HepG2 (cell line): ENCODE results near the gene RGS7. TPM values are rescaled to one million over a fixed set of nuclear protein-coding genes. Genes with fewer than 3 reads are reported as not detected.

ENCODE experiments used
- ATAC-seq: fragments of 200-7000 bp; cut with Tn5 transposase; 3 replicates; pipeline ENCODE4 v1.9.1; 2020; ENCODE audit warnings: mild to moderate bottlenecking, moderate library complexity
- BruUV-seq: library from RNA; stranded (reverse); fragments of 400-500 nt; replicated peaks from 2 replicates; lab custom pipeline; 2021; lab: Mats Ljungman, UMichigan
- CTCF ChIA-PET: fragments of 300-600 bp; formaldehyde crosslinking; extraction: SDS; loops from one replicate; lab custom pipeline; 2021; ENCODE audit warnings: low total read pairs, inconsistent platforms, low intra/inter-chr PET ratio; lab: Yijun Ruan, JAX
- POLR2A ChIA-PET: fragments of 350-600 bp; sonication (Branson Sonifier 250); formaldehyde crosslinking; loops from one replicate; lab custom pipeline; 2020; ENCODE audit warnings: antibody characterized with exemption, inconsistent platforms; lab: Yijun Ruan, JAX
- DNase-seq: peaks from one replicate; pipeline ENCODE4 v3.0.0-alpha.2; 2015; ENCODE audit warnings: low spot score
- FAIRE-seq: peaks from 3 replicates; lab custom pipeline; 2011; peaks lifted over from hg19 to GRCh38; lab: Jason Lieb, UNC
- H2AFZ ChIP-seq: one replicate; pipeline ENCODE4 v1.6.1; 2011; ENCODE audit warnings: low read length, inconsistent platforms
- H3K27ac ChIP-seq: fragments of 300-600 bp; 3 replicates; pipeline ENCODE4 v1.8.0; 2011; ENCODE audit warnings: mixed run types, mild to moderate bottlenecking, mixed read lengths, low read length, inconsistent platforms; ENCODE audit not compliant: insufficient read depth; ENCODE audit errors: extremely low read length
- H3K27me3 ChIP-seq, 2 experiments: fragments of 200-600 bp in 1 of 2; 2 replicates in 1 of 2; 3 replicates in 1 of 2; pipeline versions ENCODE4 v1.6.0 to v1.8.0; 2011; ENCODE audit warnings: low read length in 2 of 2, mild to moderate bottlenecking in 2 of 2, moderate library complexity in 2 of 2, inconsistent platforms in 1 of 2; ENCODE audit not compliant: insufficient read depth in 2 of 2, control insufficient read depth in 1 of 2
- H3K36me3 ChIP-seq, 2 experiments: fragments of 200-600 bp in 1 of 2; replicated peaks in 1 of 2; 2 replicates in 1 of 2; 3 replicates in 1 of 2; pipeline versions ENCODE4 v1.5.1 to v1.8.0; 2011; ENCODE audit warnings: low read length in 2 of 2, inconsistent platforms in 1 of 2; ENCODE audit not compliant: insufficient read depth in 2 of 2, control insufficient read depth in 1 of 2
- H3K4me1 ChIP-seq: 2 replicates; pipeline ENCODE4 v1.5.1; 2012; ENCODE audit warnings: low read length, inconsistent platforms; ENCODE audit not compliant: insufficient read depth
- H3K4me2 ChIP-seq: 2 replicates; pipeline ENCODE4 v1.6.0; 2011; ENCODE audit warnings: low read depth, low read length, inconsistent platforms
- H3K4me3 ChIP-seq, 3 experiments: fragments of 200-600 bp in 1 of 3; sonication (generic), shearing (Covaris generic) in 1 of 3; replicated peaks in 1 of 3; 2 replicates each; pipeline ENCODE4 v1.5.1; 2011 to 2016; ENCODE audit warnings: low read length in 3 of 3, inconsistent platforms in 2 of 3, low read depth in 2 of 3, mild to moderate bottlenecking in 2 of 3, control low read depth in 1 of 3, mixed read lengths in 1 of 3; ENCODE audit not compliant: insufficient read depth in 1 of 3
- H3K79me2 ChIP-seq: one replicate; pipeline ENCODE4 v1.6.1; 2011; ENCODE audit warnings: low read length, inconsistent platforms; ENCODE audit not compliant: insufficient read depth
- H3K9ac ChIP-seq: 2 replicates; pipeline ENCODE4 v1.6.0; 2011; ENCODE audit warnings: mild to moderate bottlenecking, low read depth, low read length, inconsistent platforms; ENCODE audit not compliant: insufficient read depth
- H3K9me3 ChIP-seq: 2 replicates; pipeline ENCODE4 v1.5.1; 2012; ENCODE audit warnings: mild to moderate bottlenecking, low read length
- H4K20me1 ChIP-seq: 2 replicates; pipeline ENCODE4 v1.6.0; 2011; ENCODE audit warnings: inconsistent platforms, mild to moderate bottlenecking, low read length, moderate library complexity; ENCODE audit not compliant: insufficient read depth
- AKAP8 ChIP-seq: sonication (generic); formaldehyde crosslinking; IDR thresholded peaks from 2 replicates; pipeline ENCODE4 v1.5.1; 2020; ENCODE audit warnings: mild to moderate bottlenecking, missing genetic modification reagents
- CAMTA2 ChIP-seq: sonication (generic); formaldehyde crosslinking; IDR thresholded peaks from 2 replicates; pipeline ENCODE4 v1.4.0; 2020; ENCODE audit warnings: mild to moderate bottlenecking, missing genetic modification reagents, borderline replicate concordance
- DNMT1 ChIP-seq: sonication (generic); formaldehyde crosslinking; IDR thresholded peaks from 2 replicates; pipeline ENCODE4 v1.5.1; 2020; ENCODE audit warnings: mild to moderate bottlenecking, missing genetic modification reagents
- ELF4 ChIP-seq: sonication (generic); formaldehyde crosslinking; IDR thresholded peaks from 2 replicates; pipeline ENCODE4 v1.5.0; 2020; ENCODE audit warnings: missing genetic modification reagents, mild to moderate bottlenecking, moderate library complexity, borderline replicate concordance
- HBP1 ChIP-seq: IDR thresholded peaks from 2 replicates; pipeline ENCODE4 v1.6.1; 2016; ENCODE audit warnings: low read depth, control low read depth
- HES4 ChIP-seq: sonication (generic); formaldehyde crosslinking; IDR thresholded peaks from 2 replicates; pipeline ENCODE4 v1.9.0; 2021; ENCODE audit warnings: mild to moderate bottlenecking, missing genetic modification reagents, borderline replicate concordance
- HMG20B ChIP-seq: conservative IDR thresholded peaks from 2 replicates; pipeline ENCODE4 v1.6.1; 2016; ENCODE audit warnings: missing genetic modification reagents, missing compliant biosample characterization
- NBN ChIP-seq: fragments of 450-650 bp; conservative IDR thresholded peaks from 2 replicates; pipeline ENCODE4 v1.6.1; 2017
- NFE2L1 ChIP-seq: sonication (generic); formaldehyde crosslinking; IDR thresholded peaks from 2 replicates; pipeline ENCODE4 v1.4.0; 2020; ENCODE audit warnings: missing genetic modification reagents, mild to moderate bottlenecking, borderline replicate concordance
- RELA ChIP-seq: sonication (generic); formaldehyde crosslinking; IDR thresholded peaks from 2 replicates; pipeline ENCODE4 v1.4.0; 2020; ENCODE audit warnings: missing genetic modification reagents
- RFXAP ChIP-seq: sonication (generic); formaldehyde crosslinking; IDR thresholded peaks from 2 replicates; pipeline ENCODE4 v1.4.0; 2020; ENCODE audit warnings: missing genetic modification reagents, borderline replicate concordance
- SRSF1 ChIP-seq: fragments of 200-400 bp; formaldehyde crosslinking; optimal IDR thresholded peaks from 2 replicates; pipeline ENCODE3; 2017; ENCODE audit warnings: mild to moderate bottlenecking, low read depth, low read length, moderate library complexity
- ZBTB3 ChIP-seq: sonication (generic); formaldehyde crosslinking; IDR thresholded peaks from 2 replicates; pipeline ENCODE4 v1.4.0; 2020; ENCODE audit warnings: low read depth, mild to moderate bottlenecking, moderate library complexity, missing genetic modification reagents, borderline replicate concordance
- ZFP36L1 ChIP-seq: sonication (generic); formaldehyde crosslinking; IDR thresholded peaks from 2 replicates; pipeline ENCODE4 v1.8.0; 2022; ENCODE audit warnings: mild to moderate bottlenecking, missing genetic modification reagents, moderate library complexity
- ZNF235 ChIP-seq: sonication (generic); formaldehyde crosslinking; IDR thresholded peaks from 2 replicates; pipeline ENCODE4 v1.8.1; 2023; ENCODE audit warnings: mild to moderate bottlenecking, missing genetic modification reagents, borderline replicate concordance
- ZNF512B ChIP-seq: sonication (generic); formaldehyde crosslinking; IDR thresholded peaks from 2 replicates; pipeline ENCODE4 v1.5.1; 2020; ENCODE audit warnings: missing genetic modification reagents, mild to moderate bottlenecking, borderline replicate concordance
- ZNF614 ChIP-seq: IDR thresholded peaks from 2 replicates; pipeline ENCODE4 v1.6.1; 2018; ENCODE audit warnings: missing biosample characterization, missing genetic modification reagents, inconsistent platforms, borderline replicate concordance
- WGBS: methylation state at CpG from one replicate; pipeline ENCODE4 v1.1.6; 2017; ENCODE audit warnings: low lambda C conversion rate; 5-methylcytosine and 5-hydroxymethylcytosine counted together
- in situ Hi-C: cut with HindIII; loops from 2 replicates; pipeline ENCODE4 v1.10.0; 2017; ENCODE audit warnings: low pct_unique_long_range_greater_than_20kb; ENCODE audit not compliant: extremely low pct_ligation_motif_present
- intact Hi-C: fragments of 100-400 bp; cut with micrococcal nuclease; formaldehyde crosslinking; loops from one replicate; pipeline ENCODE4 v1.10.0; 2022; ENCODE audit not compliant: unreplicated experiment
- polyA plus RNA-seq, 8 experiments: library from polyadenylated mRNA; depleted of rRNA in 3 of 8; stranded (reverse) in 7 of 8; unstranded in 1 of 8; fragments of >200 nt; fragmentation: Illumina TruSeq in 4 of 8; extraction: Trizol in 4 of 8; gene quantifications; 2 replicates each; pipeline versions ENCODE4 v1.2.1 to v1.2.3, GENCODE V29; 2011 to 2016; ENCODE audit warnings: low read depth in 4 of 8, missing spikeins in 1 of 8, mixed read lengths in 1 of 8; ENCODE audit not compliant: insufficient read depth in 1 of 8
- total RNA-seq, 5 experiments: library from RNA; depleted of rRNA; stranded (reverse); fragments of >200 nt; fragmentation: Illumina TruSeq; extraction: Trizol; gene quantifications; 2 replicates each; pipeline ENCODE4 v1.2.3, GENCODE V29; 2016; ENCODE audit warnings: low read depth in 1 of 5
- TF ChIP-seq, protein P1 (sequence below): sonication (generic); formaldehyde crosslinking; conservative IDR thresholded peaks from 2 replicates; pipeline ENCODE4 v1.4.0; 2020; ENCODE audit warnings: missing genetic modification reagents

RGS7 gene
- total and polyA plus RNA-seq, 2 of the 13 experiments (the other 11 are each of a cell fraction or from before 2014, with no cell fraction given) = not detected

DNA sequence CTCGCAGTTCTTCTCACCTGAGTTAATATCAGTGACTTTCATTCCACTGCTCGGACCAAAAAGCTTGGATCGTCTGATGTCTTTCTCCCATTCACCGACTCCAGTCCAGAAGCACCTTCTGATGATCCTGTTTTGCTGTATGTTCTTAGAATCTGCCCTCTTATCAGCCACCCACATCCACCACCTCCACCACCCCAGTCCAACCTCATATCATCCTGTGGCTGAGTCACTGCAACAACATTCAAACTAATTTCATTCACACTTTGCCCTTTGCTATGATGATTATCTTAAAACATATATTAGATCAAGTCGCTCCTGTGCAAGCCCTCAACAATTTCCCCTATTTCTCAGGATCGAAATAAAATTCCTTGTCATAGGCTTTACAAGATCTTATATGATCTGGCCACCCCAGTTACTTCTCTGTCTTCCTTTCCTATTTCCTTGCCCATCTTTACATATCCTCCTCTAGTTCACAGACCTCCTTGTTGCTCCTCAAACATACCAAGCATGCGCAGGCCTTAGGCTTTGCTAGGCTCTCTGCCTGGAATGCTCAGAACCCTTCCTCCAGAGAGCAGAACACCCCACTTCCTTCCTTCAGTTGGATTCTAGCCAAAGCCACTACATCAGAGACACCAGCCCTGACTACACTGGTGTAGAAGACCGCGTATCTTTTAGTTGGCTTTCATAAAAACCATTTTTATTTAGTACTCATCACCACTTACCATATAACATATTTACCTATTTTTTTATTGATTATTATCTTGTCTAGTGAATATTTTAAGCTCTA is 409.4 kb downstream of the RGS7 start:
- CTCF ChIA-PET = interaction anchor here (1.7 kb wide), 1 partner anchor 215 kb away, joined by 8 read pairs; no protein-coding TSS in a partner anchor
- Histone ChIP-seq H3K27ac (no peak overlapping the region), H3K4me1 (no peaks in the 10 kb centered on the region), H3K4me2 (no peak overlapping the region), H3K9me3 (no peaks in the 10 kb centered on the region), H3K36me3 (no peaks in the 10 kb centered on the region)
- no peak for ATAC-seq
- in situ Hi-C loops = loop anchor here (5.0 kb wide), 1 partner anchor 215 kb away; no protein-coding TSS in a partner anchor
- POLR2A ChIA-PET = no interaction called here
- no peak for TF ChIP-seq DNMT1 (CRISPR knock-in tag)
- no peak for TF ChIP-seq ZNF235 (CRISPR knock-in tag)
- no peak for TF ChIP-seq SRSF1
- no peak for TF ChIP-seq RELA (CRISPR knock-in tag)
- no peak for TF ChIP-seq ELF4 (CRISPR knock-in tag)
- TF ChIP-seq HMG20B (CRISPR knock-in tag) = no peak
- no peak for TF ChIP-seq ZBTB3
- TF ChIP-seq CAMTA2 (CRISPR knock-in tag) = no peak
- TF ChIP-seq RFXAP = no peak
- no peak for TF ChIP-seq NFE2L1 (CRISPR knock-in tag)
- TF ChIP-seq AKAP8 = no peak
- TF ChIP-seq, protein P1, sequence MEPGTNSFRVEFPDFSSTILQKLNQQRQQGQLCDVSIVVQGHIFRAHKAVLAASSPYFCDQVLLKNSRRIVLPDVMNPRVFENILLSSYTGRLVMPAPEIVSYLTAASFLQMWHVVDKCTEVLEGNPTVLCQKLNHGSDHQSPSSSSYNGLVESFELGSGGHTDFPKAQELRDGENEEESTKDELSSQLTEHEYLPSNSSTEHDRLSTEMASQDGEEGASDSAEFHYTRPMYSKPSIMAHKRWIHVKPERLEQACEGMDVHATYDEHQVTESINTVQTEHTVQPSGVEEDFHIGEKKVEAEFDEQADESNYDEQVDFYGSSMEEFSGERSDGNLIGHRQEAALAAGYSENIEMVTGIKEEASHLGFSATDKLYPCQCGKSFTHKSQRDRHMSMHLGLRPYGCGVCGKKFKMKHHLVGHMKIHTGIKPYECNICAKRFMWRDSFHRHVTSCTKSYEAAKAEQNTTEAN = no peak
- TF ChIP-seq ZFP36L1 = no peak
- TF ChIP-seq HES4 (CRISPR knock-in tag) = no peak
- TF ChIP-seq HBP1 (CRISPR knock-in tag) = no peak
- no peak for TF ChIP-seq ZNF512B (CRISPR knock-in tag)
- no peak for TF ChIP-seq NBN
- no peak for TF ChIP-seq ZNF614
- TF ChIP-seq, all 625 proteins: peak for 0
- Histone ChIP-seq H3K4me3 (no peak overlapping the region), H4K20me1 (no peaks in the 10 kb centered on the region), H2AFZ (no peak overlapping the region), H3K27me3 (no peaks in the 10 kb centered on the region), H3K9ac (no peak overlapping the region), H3K79me2 (no peaks in the 10 kb centered on the region)
- BruUV-seq = no TSS peak
- DNase-seq (no peak), FAIRE-seq (no peak)
- intact Hi-C loops = loop anchor here (1.0 to 10.0 kb wide), 3 partner anchors 59 to 753 kb away; no protein-coding TSS in a partner anchor
- 46% methylated on average over 9 of the region's 9 CpGs for WGBS
